ENCODE measurements around the gene EEIG1. TPM values are rescaled to one million over a fixed set of nuclear protein-coding genes. Genes with fewer than 3 reads are reported as not detected.

The EEIG1 gene
- total and polyA plus RNA-seq, 2 experiments from 2014 or later: 11.2 to 22.4 TPM

GRCh38 chr9:128024761-128025308, 44.0 kb upstream of the EEIG1 start:
- Mint-ChIP-seq H3K9me3 (no peaks in the 10 kb centered on the region; the same call in 2 of the 3 replicates), H3K27me3 (ENCODE audit: insufficient read depth, low read depth, poor library complexity) (peaks cover 8% of the 10 kb centered on the region), H3K36me3 (ENCODE audit: low read depth) (no peaks in the 10 kb centered on the region), H3K27ac (no peak overlapping the region), H3K4me3 (no peak overlapping the region), H3K4me1 (peaks cover 4% of the 10 kb centered on the region; the same call in 2 of the 3 replicates)
- H3K79me2 ChIP-seq (replicated peaks; ENCODE audit: insufficient read depth): no peaks in the 10 kb centered on the region
- H3K4me3 ChIP-seq: no peak overlapping the region
- no peaks in the 10 kb centered on the region for H3F3A ChIP-seq (replicated peaks; ENCODE audit: low read depth)
- no peak overlapping the region for H3K27ac ChIP-seq (ENCODE audit: low read depth)
- H3K4me1 ChIP-seq (ENCODE audit: insufficient read depth): no peaks in the 10 kb centered on the region
- no peaks in the 10 kb centered on the region for H3K36me3 ChIP-seq (ENCODE audit: insufficient read depth)
- ATAC-seq: no peak
- no peaks in the 10 kb centered on the region for H3K9me2 ChIP-seq (ENCODE audit: insufficient read depth)
- no peaks in the 10 kb centered on the region for H4K20me1 ChIP-seq (replicated peaks; ENCODE audit: insufficient read depth)
- TF ChIP-seq ETS1 (IDR thresholded peaks at IDR 0.05) (no peak), STAT1 (IDR thresholded peaks at IDR 0.05; ENCODE audit: unreplicated experiment) (no peak), JUNB (IDR thresholded peaks at IDR 0.05; ENCODE audit: unreplicated experiment) (no peak), EZH2 (IDR thresholded peaks at IDR 0.05; ENCODE audit: low read depth, unreplicated experiment) (no peak), REST (IDR thresholded peaks at IDR 0.05; ENCODE audit: unreplicated experiment) (no peak), CREB1 (CRISPR knock-in tag; IDR thresholded peaks at IDR 0.05; ENCODE audit: low read depth) (no peak), ZNF462 (CRISPR knock-in tag; IDR thresholded peaks at IDR 0.05) (no peak), ZNF331 (CRISPR knock-in tag; IDR thresholded peaks at IDR 0.05; ENCODE audit: low read depth) (no peak), NANOG (IDR thresholded peaks at IDR 0.05; ENCODE audit: borderline replicate concordance) (no peak), POLR2AphosphoS5 (IDR thresholded peaks at IDR 0.05; ENCODE audit: low read depth) (no peak), CTCF (conservative IDR thresholded peaks at IDR 0.05; ENCODE audit: low read depth in 2 of 2) (no peak), EZH2phosphoT487 (IDR thresholded peaks at IDR 0.05; ENCODE audit: unreplicated experiment) (no peak), ZNF114 (CRISPR knock-in tag; IDR thresholded peaks at IDR 0.05) (no peak)
- 0 out of 2 replicates have a peak overlapping the region, but pooled peaks have one; percentile 38 for H2AFZ ChIP-seq
- H3K4me2 ChIP-seq: no peak overlapping the region
- H3K27me3 ChIP-seq (ENCODE audit: insufficient read depth): no peaks in the 10 kb centered on the region
- peak; percentile 25 for DNase-seq (ENCODE audit: low spot score)
